Stimulated activated CD8-positive, alpha-beta memory T cell treated with anti-CD3 and anti-CD28 coated beads, Interleukin-4, amount 100 ng/mL, for 48 hours (primary cell): Measurements from ENCODE around the gene ABHD12.

Experiments
- DNase-seq: peaks from one replicate; pipeline ENCODE4 v3.0.0-alpha.2; 2020

The ABHD12 gene

DNA sequence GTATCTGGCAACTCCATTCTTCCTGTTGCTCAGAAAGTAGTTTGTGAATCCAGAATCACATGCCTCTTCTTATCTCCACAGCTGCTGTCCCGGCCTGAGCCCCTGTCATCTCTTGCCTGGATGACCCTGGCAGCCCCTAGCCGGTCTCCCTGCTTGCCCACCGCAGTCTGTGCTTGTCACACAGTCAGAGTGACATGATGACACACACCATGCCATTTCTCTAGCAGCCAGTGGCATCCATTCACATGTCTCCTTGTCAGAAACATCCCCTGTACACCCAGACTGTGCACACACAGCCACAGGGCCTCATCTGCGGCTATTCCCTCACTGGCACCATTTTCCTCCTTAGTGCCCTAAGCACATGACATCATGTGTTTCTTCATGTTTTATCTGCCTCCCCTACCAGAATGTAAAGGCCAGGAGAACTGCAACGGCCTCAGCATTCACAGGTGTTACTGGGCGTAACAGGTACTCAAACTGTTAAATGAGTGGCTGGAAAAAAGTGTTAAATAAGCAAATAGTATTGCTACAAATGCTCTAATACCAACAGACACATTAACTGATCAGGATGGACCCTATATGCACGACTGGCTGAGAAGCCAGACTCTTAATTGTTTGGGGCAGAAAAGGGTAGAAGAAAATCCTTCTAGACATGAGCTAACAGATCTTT is 9.6 kb downstream of the ABHD12 start:
- no peak for DNase-seq

DNA sequence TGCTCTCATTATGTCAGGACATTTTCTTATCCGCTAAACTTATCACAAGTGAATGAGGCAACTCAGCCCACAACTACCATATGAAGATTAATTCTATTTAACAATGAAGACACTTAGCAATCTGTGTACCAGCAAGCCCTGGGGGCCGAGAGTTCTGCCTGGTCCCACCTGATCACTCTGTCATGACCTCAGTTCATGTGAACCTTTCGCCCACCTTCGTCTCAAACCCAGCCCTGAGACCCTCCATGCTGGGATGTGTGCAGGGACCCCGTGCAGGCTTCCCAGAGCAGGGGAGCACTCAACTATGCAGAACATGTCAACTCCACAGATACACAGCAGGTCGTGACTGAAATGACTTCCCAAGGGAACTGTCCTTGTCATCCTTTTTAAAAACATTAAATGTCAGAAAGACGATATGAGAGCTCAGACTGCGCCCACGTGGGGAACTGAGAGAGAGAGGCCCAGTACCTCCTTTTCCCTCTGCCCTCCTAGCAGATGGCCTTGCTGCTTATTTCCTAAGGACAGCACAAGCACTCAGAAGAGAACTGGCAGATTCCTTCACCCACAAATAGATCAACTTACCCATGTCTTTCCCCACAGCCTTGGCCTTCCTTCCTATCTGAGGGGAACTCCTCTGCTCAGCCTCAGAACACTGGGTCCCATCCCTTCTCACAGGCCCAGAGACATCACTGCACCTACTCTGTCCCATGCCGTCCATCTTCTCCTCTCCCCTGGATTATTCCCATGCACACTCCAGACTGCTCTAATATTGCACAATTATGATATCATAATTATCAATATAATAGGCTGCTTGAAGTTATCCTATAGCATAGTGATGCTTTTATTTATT is 11.5 kb downstream of the ABHD12 start:
- no peak for DNase-seq

DNA sequence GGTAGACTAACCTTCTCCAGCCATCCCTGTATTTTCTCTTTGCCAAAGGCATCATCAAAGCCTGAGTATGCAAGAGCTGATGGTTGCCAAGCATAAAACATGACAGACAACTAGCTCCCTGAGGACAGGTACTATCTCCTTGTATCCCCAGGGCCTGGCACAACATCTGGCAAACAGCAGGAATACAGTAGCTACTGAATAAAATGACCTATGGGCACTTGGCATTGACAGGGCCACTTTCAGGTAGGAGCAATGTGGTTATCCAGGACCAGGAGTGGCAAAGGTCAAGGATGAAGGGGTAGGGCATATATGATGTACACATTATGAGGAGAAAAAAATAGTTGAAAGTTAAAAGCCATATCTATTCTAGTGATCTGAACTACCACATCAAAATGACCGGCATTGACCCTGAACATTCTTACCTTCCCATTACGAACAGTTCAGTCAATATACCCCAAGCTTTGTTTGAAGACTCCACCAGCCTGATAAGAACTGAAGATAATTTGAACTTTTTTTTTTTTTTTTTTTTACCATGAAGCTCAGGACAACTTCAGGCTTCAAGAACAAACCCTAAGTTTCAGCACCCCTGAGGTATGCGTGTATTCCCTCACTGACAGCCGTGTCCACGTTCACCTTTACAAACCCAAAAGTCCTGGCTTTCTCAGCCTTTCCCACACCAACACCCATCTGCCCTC is 12.3 kb downstream of the ABHD12 start:
- DNase-seq: no peak

DNA sequence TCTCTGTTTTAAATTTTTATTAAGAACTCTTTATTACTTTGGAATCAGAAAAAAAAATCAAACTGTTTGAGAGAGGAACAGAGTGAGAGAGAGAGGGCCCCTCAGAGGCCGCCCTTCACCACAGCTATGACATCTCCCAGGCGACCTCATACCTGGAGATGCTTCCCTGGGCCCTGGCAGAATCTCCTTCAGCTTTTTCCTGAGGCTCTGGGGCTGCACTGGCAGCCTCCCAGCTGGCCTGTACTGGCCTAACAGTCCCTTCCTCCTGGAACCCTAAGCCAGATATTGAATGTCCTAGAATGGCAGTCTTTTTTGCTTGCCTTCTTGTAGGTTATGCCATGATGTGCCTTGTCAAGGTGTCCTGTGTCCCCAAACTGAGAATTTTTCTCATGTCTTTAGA is 13.7 kb downstream of the ABHD12 start:
- no peak for DNase-seq

DNA sequence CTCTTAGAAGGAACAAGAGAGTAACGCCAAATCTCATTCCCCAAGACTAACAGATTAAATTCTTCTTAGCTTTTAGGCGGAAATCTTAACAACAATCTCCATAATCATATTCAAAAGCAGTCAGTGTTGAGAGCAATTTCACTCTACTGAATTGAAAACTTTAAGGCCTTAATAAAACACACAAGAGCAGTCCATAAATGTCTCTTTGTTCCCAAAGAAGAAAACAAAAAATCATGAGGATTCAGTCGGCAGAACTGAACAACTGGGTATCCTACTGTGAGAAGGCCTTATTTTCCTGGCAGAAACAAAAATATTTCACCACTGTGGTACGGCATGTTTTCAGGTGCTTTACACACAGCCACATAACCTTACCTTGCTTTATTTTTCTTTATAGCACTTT is 14.4 kb downstream of the ABHD12 start:
- no peak for DNase-seq

DNA sequence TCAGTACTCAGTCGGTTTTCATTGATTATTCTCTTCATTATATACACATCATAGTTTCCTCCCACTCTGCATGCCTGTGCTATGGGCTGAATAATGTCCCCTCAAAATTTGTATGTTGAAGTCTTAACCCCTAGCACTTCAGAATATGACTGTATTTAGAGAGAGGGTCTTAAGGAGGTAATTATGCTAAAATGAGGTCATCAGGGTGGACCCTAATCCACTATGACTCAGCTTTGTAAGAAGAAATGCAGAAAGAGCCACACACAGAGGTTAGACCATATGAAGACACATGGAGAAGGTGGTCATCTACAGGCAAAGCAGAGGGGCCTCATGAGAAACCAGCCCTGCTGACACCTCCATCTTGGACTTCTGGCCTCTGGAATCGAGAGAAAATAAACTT is 15.8 kb downstream of the ABHD12 start:
- DNase-seq: no peak

DNA sequence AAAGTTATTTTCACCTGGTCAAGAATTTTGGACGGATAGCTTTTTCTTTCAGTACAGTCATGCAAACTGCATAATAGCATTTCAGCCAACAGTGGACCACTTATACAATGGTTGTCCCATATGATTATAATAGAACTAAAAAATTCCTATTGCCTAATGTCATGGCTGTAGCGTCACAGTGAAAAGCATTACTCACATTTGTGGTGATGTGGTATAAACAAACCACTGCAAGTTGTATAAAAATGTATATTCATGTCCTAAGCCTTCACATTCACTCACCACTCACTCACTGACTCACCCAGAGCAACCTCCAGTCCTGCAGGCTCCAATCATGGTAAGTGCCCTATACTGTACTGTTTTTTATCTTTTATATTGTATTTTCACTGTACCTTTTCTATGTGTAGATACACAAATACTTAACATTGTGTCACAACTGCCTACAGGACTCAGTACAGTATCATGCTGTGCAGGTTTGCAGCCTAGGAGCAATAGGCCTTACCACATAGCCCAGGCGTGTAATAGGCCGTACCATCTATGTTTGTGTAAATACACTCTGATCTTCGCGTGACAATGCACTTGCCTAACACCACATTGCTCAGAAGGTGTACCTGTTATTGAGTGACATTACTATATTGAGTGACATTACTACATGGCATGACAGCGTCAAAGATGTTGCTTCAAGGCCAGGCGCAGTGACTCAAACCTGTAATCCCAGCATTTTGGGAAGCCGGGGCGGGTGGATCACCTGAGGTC is 17.9 kb downstream of the ABHD12 start:
- no peak for DNase-seq

DNA sequence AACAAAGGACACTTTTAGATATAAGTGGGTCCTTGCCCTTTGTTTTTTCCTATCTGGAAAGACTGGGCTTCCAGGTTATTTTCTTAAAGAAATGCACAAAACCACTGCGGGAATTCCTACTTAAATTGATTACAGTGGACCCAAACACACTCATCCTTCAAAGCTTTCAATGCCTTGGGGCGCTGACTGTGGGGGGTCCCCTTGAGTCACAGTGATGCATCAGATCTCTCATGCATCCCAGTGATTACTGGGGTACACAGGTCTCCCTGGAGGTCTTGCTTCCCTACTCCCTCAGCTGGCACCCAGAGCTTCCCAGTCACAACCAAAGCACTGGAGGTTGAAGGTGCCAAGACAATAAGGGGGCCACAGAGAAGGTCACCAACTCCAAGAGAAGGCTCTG is 20.7 kb downstream of the ABHD12 start:
- DNase-seq: no peak

DNA sequence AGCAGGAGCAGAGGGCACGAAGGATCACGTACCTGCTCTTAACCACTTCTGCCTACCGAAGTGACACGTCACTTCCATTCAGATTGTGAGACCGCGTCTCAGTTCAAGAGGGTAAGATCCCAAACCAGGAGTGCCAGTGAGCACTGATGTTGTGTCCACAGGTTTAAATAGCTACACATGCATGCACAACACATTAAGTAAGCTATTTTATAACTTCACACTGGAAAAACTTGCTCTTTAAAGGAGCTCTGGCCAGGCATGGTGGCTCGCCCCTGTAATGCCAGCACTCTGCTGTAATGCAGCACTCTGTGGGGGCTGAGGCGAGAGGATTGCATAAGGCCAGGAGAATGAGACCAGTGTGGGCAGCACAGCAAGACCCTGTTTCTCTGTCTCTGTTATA is 21.1 kb downstream of the ABHD12 start:
- DNase-seq: no peak

DNA sequence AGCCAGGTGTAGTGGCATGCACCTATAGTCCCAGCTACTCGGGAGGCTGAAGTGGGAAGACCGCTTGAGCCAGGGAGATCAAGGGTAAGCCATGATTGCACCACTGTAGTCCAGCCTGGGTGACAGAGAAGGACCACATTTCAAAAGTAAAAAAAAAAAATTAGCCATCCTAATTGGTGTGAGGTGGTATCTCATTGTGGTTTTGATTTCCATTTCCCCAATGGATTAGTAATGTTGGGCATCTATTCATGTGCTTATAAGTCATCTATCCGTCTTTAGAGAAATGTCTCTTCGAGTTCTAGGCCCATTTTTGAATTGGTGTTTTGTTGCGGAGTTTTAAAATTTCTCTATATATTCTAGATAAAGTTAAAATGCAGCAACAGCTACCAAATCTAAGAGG is 21.7 kb downstream of the ABHD12 start:
- no peak for DNase-seq

DNA sequence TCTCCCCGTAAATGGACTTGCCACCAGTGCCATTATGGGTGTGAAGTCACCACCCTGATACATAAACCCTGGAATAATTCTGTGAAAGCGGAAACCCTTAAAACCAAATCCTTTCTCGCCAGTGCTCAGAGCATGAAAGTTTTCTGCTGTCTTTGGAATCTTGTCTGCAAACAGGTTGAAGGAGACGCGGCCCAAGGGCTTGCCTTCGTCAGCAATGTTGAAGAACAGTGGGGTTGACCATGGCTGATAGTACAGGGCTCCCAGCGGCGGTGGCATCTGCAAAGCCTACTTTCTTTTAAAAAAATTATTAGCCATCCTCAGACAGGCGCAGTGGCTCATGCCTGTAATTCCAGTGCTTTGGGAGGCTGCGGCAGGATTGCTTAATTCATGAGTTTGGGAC is 22.1 kb downstream of the ABHD12 start:
- no peak for DNase-seq

DNA sequence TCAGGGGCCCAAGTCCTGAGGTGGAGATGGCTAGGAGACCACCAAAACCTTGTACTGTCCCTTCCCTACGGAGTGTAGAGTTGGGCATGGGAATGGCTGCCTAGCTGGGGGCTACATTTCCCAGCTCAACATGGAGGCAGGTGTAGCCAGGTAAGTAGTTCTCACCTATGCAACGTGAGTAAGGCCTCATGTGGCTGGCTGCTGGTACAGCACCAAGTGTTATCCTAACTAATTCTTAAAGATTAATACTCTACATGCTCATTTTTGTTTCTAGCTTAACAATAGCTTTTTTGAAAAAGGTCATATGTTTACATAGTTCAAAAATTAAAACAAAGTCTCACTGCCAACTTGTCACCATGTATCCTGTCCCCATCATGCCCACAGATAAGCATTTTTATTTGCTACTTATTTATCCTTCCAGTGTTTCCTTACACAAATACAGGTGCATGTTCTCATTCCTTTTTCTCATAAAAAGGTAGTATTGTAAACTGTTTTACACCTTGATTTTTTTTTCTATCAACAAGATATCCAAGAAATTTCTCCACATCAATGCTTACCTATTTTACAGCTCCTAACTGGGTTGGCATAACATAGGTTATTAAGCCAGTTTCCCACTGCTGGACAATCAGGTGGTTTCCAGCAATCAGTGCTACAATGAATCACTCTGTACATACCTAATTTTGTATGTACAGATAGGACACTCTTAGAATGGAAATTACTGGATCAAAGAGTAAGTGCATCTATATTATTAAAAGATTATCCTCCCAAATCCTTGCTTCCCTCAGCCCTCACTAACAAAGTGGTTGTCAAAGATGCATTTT is 25.5 kb downstream of the ABHD12 start:
- DNase-seq: no peak

DNA sequence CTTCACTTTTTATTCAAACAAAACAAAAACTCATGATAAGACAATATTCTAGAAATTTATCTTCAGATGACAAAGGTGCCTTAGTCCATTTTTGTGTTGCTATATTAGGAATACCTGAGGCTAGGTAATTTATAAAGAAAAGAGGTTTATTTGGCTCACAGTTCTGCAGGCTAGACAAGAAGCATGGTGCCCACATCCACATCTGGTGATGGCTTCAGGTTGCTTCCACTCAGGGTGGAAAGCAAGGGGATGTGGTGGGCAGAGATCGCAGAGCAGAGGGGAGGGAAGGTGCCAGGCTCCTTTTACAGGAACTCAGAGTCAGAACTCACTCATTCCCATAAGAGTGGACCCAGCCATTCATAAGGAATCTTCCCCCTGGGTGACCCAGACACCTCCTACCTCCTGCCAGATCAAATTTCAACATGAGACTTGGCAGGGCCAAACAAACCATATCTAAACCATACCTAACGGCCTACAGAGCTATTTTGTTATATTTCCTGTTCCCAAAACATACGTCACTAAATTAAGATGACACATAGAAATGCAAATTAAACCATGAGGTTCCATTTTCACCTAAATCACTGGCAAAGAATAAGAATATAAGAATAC is 26.4 kb downstream of the ABHD12 start:
- no peak for DNase-seq

DNA sequence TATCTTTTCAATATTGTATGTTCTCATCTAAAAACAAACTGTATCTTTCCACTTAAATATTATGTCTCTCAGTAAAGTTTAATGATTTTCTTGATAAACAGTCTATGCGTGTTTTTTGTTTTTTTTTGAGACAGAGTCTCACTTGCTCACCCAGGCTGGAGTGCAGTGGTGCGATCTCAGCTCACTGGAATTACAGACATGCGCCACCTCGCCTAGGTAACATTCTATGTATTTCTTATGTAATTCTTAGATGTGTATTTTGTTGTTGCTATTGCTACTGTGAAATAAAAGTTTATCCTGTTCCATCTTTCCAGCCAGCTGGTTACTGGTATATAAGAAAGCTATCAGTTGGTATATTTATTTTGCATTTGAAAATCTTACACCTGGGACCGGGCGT is 29.4 kb downstream of the ABHD12 start:
- no peak for DNase-seq

DNA sequence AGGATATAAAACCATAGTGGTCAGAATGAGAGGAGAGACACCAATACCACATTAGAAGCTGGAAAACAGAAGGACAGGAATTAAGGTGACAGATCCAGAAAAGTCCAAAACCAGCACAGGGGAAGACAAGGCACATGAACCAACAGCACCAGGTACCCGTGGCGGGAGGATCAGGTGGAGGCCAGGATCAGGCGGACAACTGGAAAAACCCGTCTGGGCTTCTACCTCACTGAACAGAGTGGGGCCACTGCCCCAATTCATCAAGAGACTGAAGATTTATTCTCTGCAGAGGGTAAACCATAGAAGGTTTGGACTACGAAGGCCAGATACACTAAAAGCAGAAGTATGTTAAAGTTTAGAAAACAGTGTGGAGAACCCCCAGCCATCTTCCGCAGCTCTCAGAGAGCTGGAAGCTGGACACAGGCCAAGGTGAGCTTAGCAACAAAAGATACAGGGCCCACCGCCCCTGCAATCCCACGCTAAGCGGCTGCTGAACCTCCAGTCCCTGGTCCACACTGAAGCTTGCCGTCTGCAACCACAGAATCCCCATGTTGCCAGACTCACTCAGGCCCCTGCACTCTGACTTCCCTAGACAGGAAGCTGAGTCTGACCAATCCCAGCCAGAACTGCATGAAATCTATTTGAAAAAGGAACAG is 29.9 kb downstream of the ABHD12 start:
- no peak for DNase-seq

DNA sequence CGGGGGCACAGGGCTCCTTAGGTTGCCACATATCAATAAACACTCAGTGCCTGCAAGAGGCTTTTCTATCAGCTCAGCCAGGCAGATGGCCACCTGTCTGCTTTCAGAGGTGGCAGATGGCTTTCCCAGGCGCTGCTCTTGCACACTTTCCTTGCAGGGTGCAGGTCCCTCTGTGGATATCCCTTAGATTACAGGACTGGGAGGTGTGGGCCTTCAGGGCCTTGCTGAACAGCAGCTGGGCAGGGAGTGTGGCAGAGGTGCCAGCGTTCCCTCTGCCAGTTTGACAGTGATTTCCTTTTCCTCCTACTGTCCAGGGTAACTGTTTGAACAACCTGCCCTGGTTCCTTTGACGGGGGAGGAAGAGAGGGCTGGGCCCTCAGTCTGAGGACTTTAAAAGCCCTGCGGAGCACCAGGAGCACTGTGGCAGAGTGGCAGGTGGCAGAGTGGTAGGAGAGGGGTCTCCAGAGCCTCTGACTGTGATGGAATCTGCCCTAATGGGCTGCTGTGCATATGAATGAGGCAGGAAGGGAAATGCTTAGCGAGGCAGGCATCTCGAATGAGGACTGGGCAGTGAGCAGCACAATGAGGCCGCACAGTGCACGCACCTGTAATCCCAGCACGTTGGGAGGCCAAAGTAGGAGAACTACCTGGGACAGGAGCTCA is 34.2 kb downstream of the ABHD12 start:
- no peak for DNase-seq

DNA sequence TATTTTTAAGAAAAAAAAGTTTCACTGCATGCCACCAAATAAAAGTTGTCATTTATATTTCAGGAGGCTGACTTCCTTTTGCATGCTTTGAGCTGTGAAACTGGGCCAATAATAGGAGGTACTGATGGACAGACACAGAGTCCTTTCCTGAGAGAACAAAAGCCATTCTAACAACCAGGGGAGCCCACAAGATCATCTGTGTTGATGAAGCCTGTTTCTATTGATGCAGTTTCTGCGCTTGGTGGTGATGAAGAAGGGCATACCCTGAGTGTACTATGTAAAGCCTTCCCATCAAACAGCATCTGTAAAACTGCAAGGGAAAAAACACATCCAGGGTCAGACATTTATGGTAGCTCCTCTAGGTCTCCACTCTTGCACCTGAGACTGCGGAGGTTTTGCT is 34.8 kb downstream of the ABHD12 start:
- DNase-seq: no peak

DNA sequence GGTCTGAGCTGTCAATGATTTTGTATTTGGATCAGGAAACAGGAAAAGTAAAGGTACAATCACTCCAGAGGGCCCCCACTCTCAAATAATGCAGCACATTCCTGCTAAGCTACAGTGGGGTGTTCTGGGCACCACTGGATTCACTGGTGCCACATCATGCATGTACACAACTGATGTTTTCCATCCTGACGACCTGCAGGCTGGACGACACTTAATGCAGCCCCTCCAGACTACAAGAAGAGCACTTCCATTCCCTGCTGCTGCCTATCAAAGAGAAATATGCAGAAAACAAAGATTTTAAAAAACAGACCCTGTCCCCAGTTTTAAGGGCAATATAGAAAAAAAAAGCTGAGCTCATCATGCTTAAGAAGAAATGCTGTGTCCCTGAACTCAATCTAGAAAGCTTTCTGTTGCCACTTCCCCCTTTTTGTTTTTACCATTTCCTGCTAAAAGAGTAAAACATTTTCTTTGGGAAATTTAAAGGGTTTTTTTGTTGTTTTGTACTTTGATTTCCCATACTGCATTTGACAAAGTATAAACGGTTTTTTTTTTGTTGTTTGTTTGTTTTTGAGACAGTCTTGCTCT is 35.5 kb downstream of the ABHD12 start:
- no peak for DNase-seq

DNA sequence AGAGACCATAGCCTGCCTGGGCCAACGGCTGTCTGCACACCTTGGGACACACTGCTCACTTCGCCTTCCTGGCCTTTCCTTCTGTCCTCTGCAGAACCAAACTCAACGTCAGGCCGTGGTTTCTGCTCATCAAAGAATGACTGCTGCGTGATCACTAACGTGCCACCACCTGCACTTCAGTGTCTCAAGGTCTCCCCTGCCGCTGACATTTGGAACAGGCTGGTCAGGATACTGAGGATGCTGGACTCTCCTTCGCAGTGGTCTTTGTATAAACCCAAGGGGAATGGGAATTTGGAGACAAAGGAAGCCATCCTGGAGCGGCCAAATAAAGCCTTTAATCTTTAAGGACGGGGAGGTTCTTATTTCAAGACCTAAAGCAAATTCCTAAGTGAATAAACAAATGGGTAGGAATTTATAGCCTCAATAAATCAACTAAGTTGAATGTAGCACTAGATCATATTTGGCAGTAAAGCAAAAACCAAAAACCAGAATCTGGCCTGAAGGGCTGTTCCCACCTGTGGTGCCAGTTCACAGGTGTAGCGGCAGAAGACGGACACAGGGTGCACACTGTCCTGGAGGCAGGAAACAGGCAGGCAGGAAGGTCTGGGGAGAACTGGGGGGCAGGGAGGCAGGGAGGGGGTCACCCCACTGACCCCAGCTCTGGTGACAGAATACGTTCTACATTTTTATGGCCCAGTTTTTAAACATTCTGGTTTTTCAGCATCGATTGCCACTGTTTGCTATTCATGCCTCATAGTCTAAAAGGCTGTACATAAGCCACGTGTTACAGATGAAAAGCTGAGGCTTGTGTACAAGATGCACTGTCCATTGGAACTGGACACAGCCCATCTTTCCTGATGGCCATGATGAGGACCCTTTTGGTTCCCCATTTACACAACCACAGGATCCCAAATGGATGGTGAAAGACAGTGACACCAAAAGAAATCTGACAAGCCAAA is 36.6 kb downstream of the ABHD12 start:
- DNase-seq: no peak
